NCI-H345 (cell line): ENCODE results near the gene PNMT.
A peak's percentile ranks its signal among the peaks of the same experiment; 100 is the strongest.
"Not testable (repeated sequence)": the region's sequence is repeated elsewhere in the genome, so short reads cannot be mapped to it uniquely, and the experiment has no call there.

ENCODE experiments used
- DNase-seq: peaks from one replicate; lab custom pipeline; 2025; lab: John Stamatoyannopoulos, UW

The PNMT gene

GRCh38 chr17:39687546-39688474 lies 19.6 kb downstream of the PNMT start, which contains the start of gene PGAP3:
Gene PGAP3, minus strand, starts transcription at chr17:39688057. Its CDS starts 43 bp downstream, at chr17:39688014.
- DNase-seq: peak; percentile 95

DNA sequence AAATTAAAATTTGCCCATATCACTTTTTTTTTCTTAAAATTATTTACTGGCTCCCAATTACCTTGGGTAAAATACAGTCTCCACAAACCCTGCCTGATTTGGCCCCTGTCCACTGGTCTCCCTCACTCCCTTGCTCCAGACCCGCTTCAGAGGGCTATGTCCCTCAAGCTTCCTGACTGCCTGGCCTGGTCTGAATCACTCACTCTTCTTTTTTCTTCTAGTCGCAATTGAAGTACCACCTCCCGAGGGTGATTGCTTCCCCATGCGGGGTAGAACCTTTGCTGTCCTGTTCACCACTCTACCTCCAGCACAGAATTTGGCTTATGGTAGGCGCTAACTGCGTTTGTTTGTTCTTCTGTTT lies 20.2 kb downstream of the PNMT start:
- no peak for DNase-seq

- no peak for DNase-seq
These were observed 20.7 kb downstream of the PNMT start for GRCh38 chr17:39688945-39689344.

DNA sequence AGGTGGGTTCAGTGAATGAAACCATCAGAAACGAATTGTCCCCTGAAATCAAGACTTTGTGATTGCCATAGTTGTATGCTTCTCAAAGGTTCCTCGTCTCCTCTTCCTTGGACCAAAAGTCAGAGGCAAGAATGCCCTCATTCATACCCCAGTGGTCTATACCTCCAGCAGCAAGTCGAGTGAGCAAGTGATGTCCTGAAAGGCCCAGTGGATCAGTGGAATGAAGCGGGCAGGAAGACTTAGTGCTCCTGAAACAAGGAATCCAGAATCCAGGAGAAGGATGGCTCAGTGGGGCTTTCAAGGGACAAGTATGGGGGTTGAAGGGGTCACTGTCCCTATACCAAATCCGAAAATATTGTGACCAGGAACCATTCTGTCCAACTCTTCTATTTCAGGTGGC lies 26.3 kb downstream of the PNMT start:
- DNase-seq: no peak

GRCh38 chr17:39695089-39695474 lies 26.8 kb downstream of the PNMT start:
- DNase-seq: no peak

- no peak for DNase-seq
These were observed 28.5 kb downstream of the PNMT start for GRCh38 chr17:39696731-39697130.

DNA sequence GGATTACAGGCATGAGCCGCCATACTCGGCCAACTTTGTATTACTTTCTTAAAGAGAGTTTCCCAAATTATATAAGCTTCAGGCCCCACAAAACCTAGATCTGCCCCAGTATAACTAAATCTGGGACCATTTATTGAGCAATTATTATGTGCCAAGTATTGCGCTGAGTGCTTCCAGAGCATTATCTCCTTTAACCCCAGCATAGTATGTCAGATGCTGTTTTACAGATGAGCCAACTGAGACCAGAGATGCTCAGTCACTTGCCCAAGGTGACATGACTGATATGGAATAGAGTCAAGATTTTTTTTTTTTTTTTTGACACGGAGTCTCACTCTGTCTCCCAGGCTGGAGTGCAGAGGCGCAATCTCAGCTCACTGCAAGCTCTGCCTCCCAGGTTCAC lies 29.7 kb downstream of the PNMT start:
- DNase-seq: no peak

DNA sequence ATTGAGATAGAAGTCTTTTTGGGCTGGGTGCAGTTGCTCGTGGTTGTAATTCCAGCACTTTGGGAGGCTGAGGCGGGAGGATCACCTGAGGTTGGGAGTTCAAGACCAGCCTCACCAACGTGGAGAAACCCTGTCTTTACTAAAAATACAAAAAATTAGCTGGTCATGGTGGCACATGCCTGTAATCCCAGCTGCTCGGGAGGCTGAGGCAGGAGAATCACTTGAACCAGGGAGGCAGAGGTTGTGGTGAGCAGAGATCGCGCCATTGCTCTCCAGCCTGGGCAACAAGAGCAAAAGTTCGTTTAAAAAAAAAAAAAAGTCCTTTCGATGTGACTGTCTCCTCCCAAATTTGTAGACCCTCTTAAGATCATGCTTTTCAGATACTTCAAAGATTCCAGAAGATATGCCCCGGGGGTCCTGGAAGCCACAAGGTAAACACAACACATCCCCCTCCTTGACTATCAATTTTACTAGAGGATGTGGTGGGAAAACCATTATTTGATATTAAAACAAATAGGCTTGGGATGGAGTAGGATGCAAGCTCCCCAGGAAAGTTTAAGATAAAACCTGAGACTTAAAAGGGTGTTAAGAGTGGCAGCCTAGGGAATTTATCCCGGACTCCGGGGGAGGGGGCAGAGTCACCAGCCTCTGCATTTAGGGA lies 31.0 kb downstream of the PNMT start:
- DNase-seq: not testable (repeated sequence)

DNA sequence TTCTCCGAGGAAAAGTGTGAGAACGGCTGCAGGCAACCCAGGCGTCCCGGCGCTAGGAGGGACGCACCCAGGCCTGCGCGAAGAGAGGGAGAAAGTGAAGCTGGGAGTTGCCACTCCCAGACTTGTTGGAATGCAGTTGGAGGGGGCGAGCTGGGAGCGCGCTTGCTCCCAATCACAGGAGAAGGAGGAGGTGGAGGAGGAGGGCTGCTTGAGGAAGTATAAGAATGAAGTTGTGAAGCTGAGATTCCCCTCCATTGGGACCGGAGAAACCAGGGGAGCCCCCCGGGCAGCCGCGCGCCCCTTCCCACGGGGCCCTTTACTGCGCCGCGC lies 31.5 kb downstream of the PNMT start, which contains the start of gene ERBB2:
TSS of gene ERBB2 (plus strand) at position 247 of the 330 bp plus-strand sequence. CDS start 175 bp downstream, outside the sequence.
- no peak for DNase-seq

DNA sequence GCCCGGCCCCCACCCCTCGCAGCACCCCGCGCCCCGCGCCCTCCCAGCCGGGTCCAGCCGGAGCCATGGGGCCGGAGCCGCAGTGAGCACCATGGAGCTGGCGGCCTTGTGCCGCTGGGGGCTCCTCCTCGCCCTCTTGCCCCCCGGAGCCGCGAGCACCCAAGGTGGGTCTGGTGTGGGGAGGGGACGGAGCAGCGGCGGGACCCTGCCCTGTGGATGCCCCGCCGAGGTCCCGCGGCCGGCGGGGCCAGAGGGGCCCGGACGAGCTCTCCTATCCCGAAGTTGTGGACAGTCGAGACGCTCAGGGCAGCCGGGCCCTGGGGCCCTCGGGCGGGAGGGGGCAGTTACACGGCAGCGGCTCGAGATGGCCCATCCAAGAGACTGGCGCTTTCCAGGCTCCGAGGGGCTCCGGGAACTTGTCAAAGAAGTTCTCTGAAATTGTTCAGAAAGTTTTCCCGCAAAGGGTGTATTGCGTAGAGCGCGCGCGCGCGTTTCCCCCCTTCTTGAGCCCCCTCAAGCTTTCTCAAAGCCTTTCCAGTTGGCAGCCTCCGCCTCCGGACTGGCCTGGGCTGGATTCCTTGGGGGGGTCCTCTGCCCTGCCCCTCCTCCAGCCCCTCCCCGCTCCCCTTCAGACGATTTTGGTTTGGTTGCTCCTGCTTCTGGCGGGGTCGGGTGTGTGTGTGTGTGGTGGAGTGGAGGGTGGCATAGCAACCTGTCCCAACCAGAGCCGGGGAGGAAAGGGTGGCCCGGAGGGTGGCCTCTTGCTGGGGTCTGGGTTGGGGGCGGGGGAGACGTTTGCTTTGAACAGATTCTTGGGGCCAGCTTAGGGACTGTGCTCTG lies 32.1 kb downstream of the PNMT start:
- no peak for DNase-seq

GRCh38 chr17:39701012-39701783 lies 32.9 kb downstream of the PNMT start:
- no peak for DNase-seq

GRCh38 chr17:39701784-39702422 lies 33.6 kb downstream of the PNMT start:
- DNase-seq: no peak

DNA sequence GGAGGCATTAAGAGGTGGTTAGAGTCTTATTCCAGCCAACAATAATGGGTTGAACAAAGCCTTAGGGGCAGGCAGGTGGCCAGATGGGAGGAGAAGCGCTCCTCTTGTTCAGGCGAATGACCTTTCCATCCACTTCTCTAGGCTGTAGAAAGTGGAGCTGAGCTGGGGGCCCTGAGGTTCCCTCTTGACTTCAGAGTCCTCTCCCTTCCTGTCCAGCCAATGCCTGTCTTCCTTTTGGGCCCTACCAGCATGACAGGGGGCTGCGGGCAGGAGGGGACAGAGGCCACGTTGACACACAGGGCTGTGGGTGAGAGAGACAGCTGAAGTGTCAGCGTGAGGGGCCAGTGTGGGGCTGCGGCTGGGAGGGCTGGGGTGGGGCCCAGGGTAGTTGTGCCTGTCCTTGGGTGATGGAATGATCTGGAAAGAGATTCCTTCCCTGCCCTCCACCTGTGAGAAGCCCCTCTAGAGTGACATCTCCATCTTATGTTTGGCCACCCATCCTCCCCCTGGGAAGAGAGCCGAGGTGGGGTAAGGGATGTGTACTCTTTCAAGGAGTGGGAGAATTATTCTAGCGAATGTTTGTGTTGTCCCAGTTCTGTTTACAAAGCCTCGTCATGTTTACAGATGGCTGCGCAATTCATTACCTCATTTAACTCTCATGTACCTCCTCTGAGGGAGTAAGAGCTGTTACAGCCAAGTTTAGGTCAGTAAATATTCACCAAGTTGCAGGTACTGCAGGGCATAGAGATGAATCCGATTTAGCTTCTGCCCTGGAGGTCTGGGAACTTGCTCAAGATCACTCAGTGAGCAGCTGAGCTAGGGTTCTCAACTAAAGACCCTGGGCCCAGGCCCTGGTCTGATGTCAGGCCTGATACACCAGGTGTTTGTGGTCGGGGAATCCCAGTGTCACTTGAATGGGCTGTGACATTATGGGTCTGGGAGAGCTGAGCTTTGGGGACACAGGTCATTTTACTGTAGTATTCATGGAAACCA lies 34.9 kb downstream of the PNMT start:
- no peak for DNase-seq

GRCh38 chr17:39703913-39704312 lies 35.7 kb downstream of the PNMT start:
- no peak for DNase-seq

GRCh38 chr17:39704821-39705551 lies 36.7 kb downstream of the PNMT start:
- no peak for DNase-seq

DNA sequence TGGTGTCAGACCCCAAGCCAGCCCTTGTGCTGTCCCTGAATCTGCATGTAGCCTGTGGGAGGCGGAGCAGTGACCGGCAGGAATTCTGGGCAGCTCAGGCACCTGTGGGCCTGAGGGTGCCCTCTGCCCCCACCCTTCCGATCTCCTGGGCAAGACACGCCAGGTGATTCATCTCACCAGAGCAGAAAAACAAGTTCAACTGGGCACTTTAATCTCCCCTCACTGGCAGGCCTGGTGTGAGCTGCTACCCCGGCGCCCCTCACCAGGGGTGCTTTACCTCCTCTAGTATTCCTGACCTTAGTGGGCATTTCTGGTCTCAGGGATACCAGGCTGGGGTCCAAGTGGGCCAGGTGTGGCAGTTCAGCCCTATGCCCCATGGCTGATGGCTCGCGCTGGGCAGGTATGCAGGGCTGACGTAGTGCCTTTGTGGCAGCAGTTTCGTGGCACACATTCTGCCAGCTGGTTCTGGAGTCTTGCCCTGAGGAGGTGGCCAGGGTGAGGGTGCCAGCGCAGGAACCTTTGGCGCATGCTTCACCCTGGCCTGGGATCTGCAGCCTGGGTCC lies 37.6 kb downstream of the PNMT start:
- DNase-seq: no peak

- DNase-seq: no peak
These were observed 38.1 kb downstream of the PNMT start for GRCh38 chr17:39706383-39706782.

DNA sequence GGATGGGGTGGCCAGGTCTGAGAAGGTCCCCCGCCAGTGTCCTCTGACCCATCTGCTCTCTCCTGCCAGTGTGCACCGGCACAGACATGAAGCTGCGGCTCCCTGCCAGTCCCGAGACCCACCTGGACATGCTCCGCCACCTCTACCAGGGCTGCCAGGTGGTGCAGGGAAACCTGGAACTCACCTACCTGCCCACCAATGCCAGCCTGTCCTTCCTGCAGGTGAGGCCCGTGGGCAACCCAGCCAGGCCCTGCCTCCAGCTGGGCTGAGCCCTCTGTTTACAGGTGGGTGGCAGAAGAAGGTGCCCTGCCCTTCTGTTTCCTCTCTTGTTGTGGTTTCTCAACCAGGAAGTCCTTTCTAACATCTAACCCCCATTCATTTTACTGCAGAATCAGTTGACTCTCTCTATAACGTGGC lies 38.7 kb downstream of the PNMT start:
- no peak for DNase-seq
